ENCODE measurements around the gene PPP1R1A.

PPP1R1A gene

DNA sequence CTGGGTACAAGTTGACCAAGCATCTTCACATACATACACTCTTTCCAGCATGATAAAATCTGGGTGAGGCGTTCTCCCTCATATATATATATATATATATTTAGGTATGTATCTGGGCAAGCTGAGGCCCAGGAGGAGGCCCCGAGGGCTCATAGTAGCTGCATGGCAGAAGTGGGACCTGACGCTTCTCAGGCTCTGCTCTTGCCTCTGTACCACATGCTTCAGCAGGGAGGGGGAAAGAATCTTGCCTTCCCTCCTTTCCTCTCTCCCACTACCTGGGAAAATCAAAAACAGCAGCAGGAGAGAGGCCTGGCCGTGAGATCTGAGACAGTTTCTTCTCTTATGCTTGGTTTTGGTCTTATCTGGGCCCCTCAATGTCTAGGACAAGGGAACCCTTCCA is 9.2 kb downstream of the PPP1R1A start:
- Histone ChIP-seq H3K79me2 (ENCODE audit: control insufficient read depth, low read length) (no peaks in the 10 kb centered on the region), H3K27me3 (ENCODE audit: control insufficient read depth, low read length) (peaks cover 6% of the 10 kb centered on the region; the same call in 1 of the 2 replicates), H3K4me1 (ENCODE audit: control insufficient read depth, low read length) (peaks cover 7% of the 10 kb centered on the region), H4K20me1 (ENCODE audit: control insufficient read depth, insufficient read depth, low read depth, low read length) (no peaks in the 10 kb centered on the region), H3K4me3 (ENCODE audit: low read length) (no peak overlapping the region), H3K9me2 (replicated peaks; ENCODE audit: control insufficient read depth, low read length) (no peaks in the 10 kb centered on the region), H3K4me2 (ENCODE audit: low read length) (no peak overlapping the region), H3F3A (ENCODE audit: control insufficient read depth, insufficient read depth) (no peaks in the 10 kb centered on the region), H3K9me3 (ENCODE audit: control insufficient read depth, insufficient read depth, low read length) (no peaks in the 10 kb centered on the region), H3K27ac (ENCODE audit: low read depth, low read length) (no peak overlapping the region), H3K36me3 (ENCODE audit: control insufficient read depth, low read length) (no peaks in the 10 kb centered on the region)
- no peak for TF ChIP-seq EZH2phosphoT487 (IDR thresholded peaks at IDR 0.05; ENCODE audit: borderline replicate concordance, low read length)
- TF ChIP-seq, protein P1, sequence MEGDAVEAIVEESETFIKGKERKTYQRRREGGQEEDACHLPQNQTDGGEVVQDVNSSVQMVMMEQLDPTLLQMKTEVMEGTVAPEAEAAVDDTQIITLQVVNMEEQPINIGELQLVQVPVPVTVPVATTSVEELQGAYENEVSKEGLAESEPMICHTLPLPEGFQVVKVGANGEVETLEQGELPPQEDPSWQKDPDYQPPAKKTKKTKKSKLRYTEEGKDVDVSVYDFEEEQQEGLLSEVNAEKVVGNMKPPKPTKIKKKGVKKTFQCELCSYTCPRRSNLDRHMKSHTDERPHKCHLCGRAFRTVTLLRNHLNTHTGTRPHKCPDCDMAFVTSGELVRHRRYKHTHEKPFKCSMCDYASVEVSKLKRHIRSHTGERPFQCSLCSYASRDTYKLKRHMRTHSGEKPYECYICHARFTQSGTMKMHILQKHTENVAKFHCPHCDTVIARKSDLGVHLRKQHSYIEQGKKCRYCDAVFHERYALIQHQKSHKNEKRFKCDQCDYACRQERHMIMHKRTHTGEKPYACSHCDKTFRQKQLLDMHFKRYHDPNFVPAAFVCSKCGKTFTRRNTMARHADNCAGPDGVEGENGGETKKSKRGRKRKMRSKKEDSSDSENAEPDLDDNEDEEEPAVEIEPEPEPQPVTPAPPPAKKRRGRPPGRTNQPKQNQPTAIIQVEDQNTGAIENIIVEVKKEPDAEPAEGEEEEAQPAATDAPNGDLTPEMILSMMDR (IDR thresholded peaks at IDR 0.05; ENCODE audit: low read depth, low read length, poor library complexity, severe bottlenecking): no peak

DNA sequence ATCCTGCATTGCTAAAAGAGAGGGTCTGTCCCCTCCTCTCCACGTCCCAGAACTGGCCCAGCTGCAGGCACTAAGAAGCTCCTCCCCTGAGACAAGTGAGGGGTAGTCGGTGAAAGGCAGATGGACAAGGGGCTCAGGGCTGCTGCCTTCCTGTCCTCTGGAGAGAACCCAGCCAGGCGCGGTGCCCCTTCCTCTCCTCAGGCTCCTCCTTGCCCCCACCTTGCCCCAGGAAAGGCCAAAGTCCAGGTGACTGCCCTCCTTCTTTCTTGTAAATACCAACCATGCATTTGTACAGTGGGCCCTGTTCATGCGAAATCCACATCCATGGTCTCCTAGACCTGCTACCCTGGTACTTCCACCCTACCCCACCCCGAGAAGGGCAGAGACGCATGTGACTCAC is 9.7 kb downstream of the PPP1R1A start:
- H3K4me3 ChIP-seq (ENCODE audit: low read length): no peak overlapping the region
- H3K4me2 ChIP-seq (ENCODE audit: low read length): no peak overlapping the region
- no peaks in the 10 kb centered on the region for H3F3A ChIP-seq (ENCODE audit: control insufficient read depth, insufficient read depth)
- H4K20me1 ChIP-seq (ENCODE audit: control insufficient read depth, insufficient read depth, low read depth, low read length): no peaks in the 10 kb centered on the region
- no peak for TF ChIP-seq EZH2phosphoT487 (IDR thresholded peaks at IDR 0.05; ENCODE audit: borderline replicate concordance, low read length)
- TF ChIP-seq, protein P1 (IDR thresholded peaks at IDR 0.05; ENCODE audit: low read depth, low read length, poor library complexity, severe bottlenecking): no peak
- H3K79me2 ChIP-seq (ENCODE audit: control insufficient read depth, low read length): no peaks in the 10 kb centered on the region
- H3K27ac ChIP-seq (ENCODE audit: low read depth, low read length): no peak overlapping the region
- H3K36me3 ChIP-seq (ENCODE audit: control insufficient read depth, low read length): no peaks in the 10 kb centered on the region
- H3K27me3 ChIP-seq (ENCODE audit: control insufficient read depth, low read length): peaks cover 6% of the 10 kb centered on the region; the same call in 1 of the 2 replicates
- H3K9me2 ChIP-seq (replicated peaks; ENCODE audit: control insufficient read depth, low read length): no peaks in the 10 kb centered on the region
- H3K4me1 ChIP-seq (ENCODE audit: control insufficient read depth, low read length): peaks cover 7% of the 10 kb centered on the region
- H3K9me3 ChIP-seq (ENCODE audit: control insufficient read depth, insufficient read depth, low read length): no peaks in the 10 kb centered on the region

DNA sequence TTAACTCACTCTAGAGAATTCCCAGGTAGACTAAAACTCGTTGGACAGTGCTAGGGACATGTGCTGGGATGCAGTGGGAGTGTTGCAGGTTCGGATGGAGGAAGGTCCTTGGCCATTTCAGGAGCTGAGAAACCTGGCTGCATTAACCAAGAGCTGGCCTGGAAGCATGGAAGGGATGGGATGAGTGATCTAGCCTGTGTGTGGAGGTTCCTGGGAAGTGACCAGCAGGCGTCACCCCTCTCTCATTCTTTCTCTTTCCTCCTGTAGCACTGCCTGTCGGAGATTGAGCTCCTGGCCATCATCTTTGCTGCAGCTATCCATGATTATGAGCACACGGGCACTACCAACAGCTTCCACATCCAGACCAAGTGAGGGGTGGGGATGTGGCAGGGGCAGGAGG is 15.6 kb downstream of the PPP1R1A start:
- Histone ChIP-seq H3K27ac (ENCODE audit: low read depth, low read length) (no peak overlapping the region), H3K9me2 (replicated peaks; ENCODE audit: control insufficient read depth, low read length) (no peaks in the 10 kb centered on the region), H3K36me3 (ENCODE audit: control insufficient read depth, low read length) (no peaks in the 10 kb centered on the region)

More for the DNA sequence above, 15.6 kb downstream of the PPP1R1A start:
- Histone ChIP-seq H3K27me3 (ENCODE audit: control insufficient read depth, low read length) (peaks cover 2% of the 10 kb centered on the region; the same call in 1 of the 2 replicates), H3K9me3 (ENCODE audit: control insufficient read depth, insufficient read depth, low read length) (no peaks in the 10 kb centered on the region), H3K79me2 (ENCODE audit: control insufficient read depth, low read length) (no peaks in the 10 kb centered on the region), H3K4me1 (ENCODE audit: control insufficient read depth, low read length) (peaks cover 7% of the 10 kb centered on the region), H3K4me3 (ENCODE audit: low read length) (no peak overlapping the region), H3K4me2 (ENCODE audit: low read length) (no peak overlapping the region), H4K20me1 (ENCODE audit: control insufficient read depth, insufficient read depth, low read depth, low read length) (no peaks in the 10 kb centered on the region), H3F3A (ENCODE audit: control insufficient read depth, insufficient read depth) (no peaks in the 10 kb centered on the region)
- no peak for TF ChIP-seq EZH2phosphoT487 (IDR thresholded peaks at IDR 0.05; ENCODE audit: borderline replicate concordance, low read length)
- TF ChIP-seq, protein P1 (IDR thresholded peaks at IDR 0.05; ENCODE audit: low read depth, low read length, poor library complexity, severe bottlenecking): no peak
